ENCODE data around the gene MAGI2.

Gene MAGI2

GRCh38 chr7:79176859-79177477, 276.5 kb downstream of the MAGI2 start:
- no peak overlapping the region for H2BK12ac ChIP-seq (ENCODE audit: low read length)
- no peak overlapping the region for H3K18ac ChIP-seq (ENCODE audit: low read length)
- H3K36me3 ChIP-seq (replicated peaks in 1 of 2; ENCODE audit: control insufficient read depth in 2 of 2, insufficient read depth in 2 of 2, low read length in 2 of 2) = no peaks in the 10 kb centered on the region
- no peak overlapping the region for H3K4me3 ChIP-seq (ENCODE audit: low read length in 2 of 2)
- no peak overlapping the region for H3K14ac ChIP-seq (ENCODE audit: low read length)
- H3K27me3 ChIP-seq (ENCODE audit: control insufficient read depth in 3 of 3, insufficient read depth in 3 of 3, low read depth in 1 of 3, low read length in 3 of 3) = no peaks in the 10 kb centered on the region
- peak; percentile 12 for DNase-seq (ENCODE audit: low spot score)
- H2BK15ac ChIP-seq (ENCODE audit: low read length) = no peak overlapping the region
- H3K4ac ChIP-seq (ENCODE audit: low read length) = no peak overlapping the region
- H2AFZ ChIP-seq (ENCODE audit: low read length) = peak overlapping the region; percentile 19
- no peak overlapping the region for H3K27ac ChIP-seq (replicated peaks; ENCODE audit: low read length)
- H3K9me3 ChIP-seq (replicated peaks in 1 of 2; ENCODE audit: control insufficient read depth in 2 of 2, insufficient read depth in 1 of 2, low read depth in 1 of 2, low read length in 2 of 2) = no peaks in the 10 kb centered on the region
- WGBS, 2 donors (ENCODE audit: extremely low coverage in 2 of 2, insufficient read length in 2 of 2, insufficient replicate concordance in 1 of 2) = no CpG with 5 or more reads among the region's 8 CpGs
- H4K8ac ChIP-seq (ENCODE audit: low read depth, low read length) = no peak overlapping the region
- no peak overlapping the region for H3K23ac ChIP-seq (ENCODE audit: low read depth, low read length, poor library complexity)
- no peak overlapping the region for H4K91ac ChIP-seq (ENCODE audit: low read depth, low read length, poor library complexity)
- no peak overlapping the region for H2BK5ac ChIP-seq (ENCODE audit: low read length)
- H3K79me1 ChIP-seq (ENCODE audit: low read depth, low read length) = no peaks in the 10 kb centered on the region
- H3K4me2 ChIP-seq (ENCODE audit: insufficient read depth, low read length, poor library complexity, severe bottlenecking) = no peak overlapping the region
- H2AK5ac ChIP-seq (ENCODE audit: low read depth, low read length) = no peak overlapping the region
- H3K9ac ChIP-seq (ENCODE audit: low read depth, low read length, poor library complexity) = no peak overlapping the region
- no peaks in the 10 kb centered on the region for H3K4me1 ChIP-seq (ENCODE audit: control insufficient read depth in 2 of 2, insufficient read depth in 1 of 2, low read depth in 1 of 2, low read length in 2 of 2)
- H2BK120ac ChIP-seq (ENCODE audit: low read depth, low read length) = no peak overlapping the region

DNA sequence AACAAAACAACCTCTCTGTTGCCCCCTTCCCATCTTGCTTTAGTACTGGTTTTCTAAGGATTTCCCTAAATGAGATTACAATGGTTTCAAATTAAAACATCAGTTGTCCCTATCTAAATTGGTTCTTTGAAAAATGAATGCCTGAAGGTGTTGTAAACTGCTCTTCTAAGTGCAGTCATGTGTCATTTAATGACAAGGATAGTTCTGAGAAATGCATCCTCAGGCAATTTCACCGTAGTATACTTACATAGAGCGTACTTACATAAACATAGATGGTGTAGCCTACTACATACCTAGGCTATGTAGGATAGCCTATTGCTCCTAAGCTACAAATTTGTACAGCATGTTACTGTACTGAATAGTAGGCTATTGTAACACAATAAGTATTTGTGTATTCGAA, 278.1 kb downstream of the MAGI2 start:
- no peak for DNase-seq (ENCODE audit: low spot score)
- H3K27me3 ChIP-seq (ENCODE audit: control insufficient read depth in 3 of 3, insufficient read depth in 3 of 3, low read depth in 1 of 3, low read length in 3 of 3) = no peaks in the 10 kb centered on the region
- no peak overlapping the region for H3K4me2 ChIP-seq (ENCODE audit: insufficient read depth, low read length, poor library complexity, severe bottlenecking)
- WGBS, 2 donors (ENCODE audit: extremely low coverage in 2 of 2, insufficient read length in 2 of 2, insufficient replicate concordance in 1 of 2) = no CpG with 5 or more reads among the region's 3 CpGs
- H3K4me3 ChIP-seq (ENCODE audit: low read length in 2 of 2) = no peak overlapping the region
- no peak overlapping the region for H3K18ac ChIP-seq (ENCODE audit: low read length)
- H3K23ac ChIP-seq (ENCODE audit: low read depth, low read length, poor library complexity) = no peak overlapping the region
- no peaks in the 10 kb centered on the region for H3K36me3 ChIP-seq (replicated peaks in 1 of 2; ENCODE audit: control insufficient read depth in 2 of 2, insufficient read depth in 2 of 2, low read length in 2 of 2)
- H4K91ac ChIP-seq (ENCODE audit: low read depth, low read length, poor library complexity) = no peak overlapping the region
- no peak overlapping the region for H2BK120ac ChIP-seq (ENCODE audit: low read depth, low read length)
- H2BK15ac ChIP-seq (ENCODE audit: low read length) = no peak overlapping the region
- H3K79me1 ChIP-seq (ENCODE audit: low read depth, low read length) = no peaks in the 10 kb centered on the region
- no peak overlapping the region for H3K9ac ChIP-seq (ENCODE audit: low read depth, low read length, poor library complexity)
- no peaks in the 10 kb centered on the region for H3K4me1 ChIP-seq (ENCODE audit: control insufficient read depth in 2 of 2, insufficient read depth in 1 of 2, low read depth in 1 of 2, low read length in 2 of 2)
- no peak overlapping the region for H2BK12ac ChIP-seq (ENCODE audit: low read length)
- H4K8ac ChIP-seq (ENCODE audit: low read depth, low read length) = no peak overlapping the region
- no peak overlapping the region for H2BK5ac ChIP-seq (ENCODE audit: low read length)
- no peak overlapping the region for H2AFZ ChIP-seq (ENCODE audit: low read length)
- no peak overlapping the region for H3K14ac ChIP-seq (ENCODE audit: low read length)
- H3K9me3 ChIP-seq (replicated peaks in 1 of 2; ENCODE audit: control insufficient read depth in 2 of 2, insufficient read depth in 1 of 2, low read depth in 1 of 2, low read length in 2 of 2) = no peaks in the 10 kb centered on the region
- no peak overlapping the region for H2AK5ac ChIP-seq (ENCODE audit: low read depth, low read length)
- H3K4ac ChIP-seq (ENCODE audit: low read length) = no peak overlapping the region
- no peak overlapping the region for H3K27ac ChIP-seq (replicated peaks; ENCODE audit: low read length)

- Histone ChIP-seq H3K4ac (ENCODE audit: low read length) (no peak overlapping the region), H3K4me1 (ENCODE audit: control insufficient read depth in 2 of 2, insufficient read depth in 1 of 2, low read depth in 1 of 2, low read length in 2 of 2) (no peaks in the 10 kb centered on the region), H4K91ac (ENCODE audit: low read depth, low read length, poor library complexity) (no peak overlapping the region), H3K27ac (replicated peaks; ENCODE audit: low read length) (no peak overlapping the region), H3K4me3 (ENCODE audit: low read length in 2 of 2) (no peak overlapping the region), H2AK5ac (ENCODE audit: low read depth, low read length) (no peak overlapping the region), H3K14ac (ENCODE audit: low read length) (no peak overlapping the region), H3K79me1 (ENCODE audit: low read depth, low read length) (no peaks in the 10 kb centered on the region), H3K9ac (ENCODE audit: low read depth, low read length, poor library complexity) (no peak overlapping the region), H3K27me3 (ENCODE audit: control insufficient read depth in 3 of 3, insufficient read depth in 3 of 3, low read depth in 1 of 3, low read length in 3 of 3) (no peaks in the 10 kb centered on the region), H2BK12ac (ENCODE audit: low read length) (no peak overlapping the region), H2BK15ac (ENCODE audit: low read length) (no peak overlapping the region), H3K23ac (ENCODE audit: low read depth, low read length, poor library complexity) (no peak overlapping the region), H3K36me3 (replicated peaks in 1 of 2; ENCODE audit: control insufficient read depth in 2 of 2, insufficient read depth in 2 of 2, low read length in 2 of 2) (no peaks in the 10 kb centered on the region), H3K4me2 (ENCODE audit: insufficient read depth, low read length, poor library complexity, severe bottlenecking) (no peak overlapping the region), H2BK5ac (ENCODE audit: low read length) (no peak overlapping the region), H3K9me3 (replicated peaks in 1 of 2; ENCODE audit: control insufficient read depth in 2 of 2, insufficient read depth in 1 of 2, low read depth in 1 of 2, low read length in 2 of 2) (peaks cover 3 to 5% of the 10 kb centered on the region in 2 donors), H3K18ac (ENCODE audit: low read length) (no peak overlapping the region), H2BK120ac (ENCODE audit: low read depth, low read length) (no peak overlapping the region), H4K8ac (ENCODE audit: low read depth, low read length) (no peak overlapping the region), H2AFZ (ENCODE audit: low read length) (no peak overlapping the region)
- no peak for DNase-seq (ENCODE audit: low spot score)
- no CpG with 5 or more reads among the region's 1 CpG for WGBS, 2 donors (ENCODE audit: extremely low coverage in 2 of 2, insufficient read length in 2 of 2, insufficient replicate concordance in 1 of 2)
These were observed 288.2 kb downstream of the MAGI2 start for GRCh38 chr7:79165225-79165624.

- Histone ChIP-seq H3K4me1 (ENCODE audit: control insufficient read depth in 2 of 2, insufficient read depth in 1 of 2, low read depth in 1 of 2, low read length in 2 of 2) (no peaks in the 10 kb centered on the region), H3K36me3 (replicated peaks in 1 of 2; ENCODE audit: control insufficient read depth in 2 of 2, insufficient read depth in 2 of 2, low read length in 2 of 2) (no peaks in the 10 kb centered on the region)
- 100% methylated on average over 1 of the region's 5 CpGs; no CpG with 5 or more reads in 1 of the 2 donors for WGBS, 2 donors (ENCODE audit: extremely low coverage in 2 of 2, insufficient read length in 2 of 2, insufficient replicate concordance in 1 of 2)
These were observed 294.3 kb downstream of the MAGI2 start for GRCh38 chr7:79159040-79159664.

More at GRCh38 chr7:79159040-79159664, 294.3 kb downstream of the MAGI2 start:
- Histone ChIP-seq H3K27me3 (ENCODE audit: control insufficient read depth in 3 of 3, insufficient read depth in 3 of 3, low read depth in 1 of 3, low read length in 3 of 3) (no peaks in the 10 kb centered on the region), H3K9ac (ENCODE audit: low read depth, low read length, poor library complexity) (no peak overlapping the region), H3K4ac (ENCODE audit: low read length) (no peak overlapping the region), H2AK5ac (ENCODE audit: low read depth, low read length) (no peak overlapping the region), H3K9me3 (replicated peaks in 1 of 2; ENCODE audit: control insufficient read depth in 2 of 2, insufficient read depth in 1 of 2, low read depth in 1 of 2, low read length in 2 of 2) (peaks cover 3 to 15% of the 10 kb centered on the region in 2 donors), H3K23ac (ENCODE audit: low read depth, low read length, poor library complexity) (no peak overlapping the region), H3K79me1 (ENCODE audit: low read depth, low read length) (no peaks in the 10 kb centered on the region), H3K27ac (replicated peaks; ENCODE audit: low read length) (no peak overlapping the region), H2BK12ac (ENCODE audit: low read length) (no peak overlapping the region), H4K8ac (ENCODE audit: low read depth, low read length) (no peak overlapping the region), H3K4me3 (ENCODE audit: low read length in 2 of 2) (no peak overlapping the region), H4K91ac (ENCODE audit: low read depth, low read length, poor library complexity) (no peak overlapping the region), H2BK5ac (ENCODE audit: low read length) (no peak overlapping the region), H3K18ac (ENCODE audit: low read length) (no peak overlapping the region), H3K14ac (ENCODE audit: low read length) (no peak overlapping the region), H2BK15ac (ENCODE audit: low read length) (no peak overlapping the region), H3K4me2 (ENCODE audit: insufficient read depth, low read length, poor library complexity, severe bottlenecking) (no peak overlapping the region), H2BK120ac (ENCODE audit: low read depth, low read length) (no peak overlapping the region), H2AFZ (ENCODE audit: low read length) (no peak overlapping the region)
- no peak for DNase-seq (ENCODE audit: low spot score)

All from neuronal stem cell (in vitro differentiated cells).